Astrocyte (in vitro differentiated cells and primary cell): ENCODE results near the gene CKAP2. TPM values are rescaled to one million over a fixed set of nuclear protein-coding genes. Genes with fewer than 3 reads are reported as not detected.
"Not testable (repeated sequence)": the region's sequence is repeated elsewhere in the genome, so short reads cannot be mapped to it uniquely, and the experiment has no call there.

Experiments used
- DNase-seq: peaks from one replicate; pipeline ENCODE4 v3.0.0-alpha.2; 2010; ENCODE audit warnings: low read depth
- FAIRE-seq: peaks from 2 replicates; lab custom pipeline; 2011; peaks lifted over from hg19 to GRCh38; lab: Jason Lieb, UNC
- H2AFZ ChIP-seq: 2 replicates; pipeline ENCODE4 v1.6.0; 2012; ENCODE audit warnings: low read depth, low read length, inconsistent platforms
- H3K27ac ChIP-seq: 2 replicates; pipeline ENCODE4 v1.5.1; 2011; ENCODE audit warnings: low read depth, low read length, inconsistent platforms
- H3K27me3 ChIP-seq: 2 replicates; pipeline ENCODE4 v1.6.0; 2011; ENCODE audit warnings: low read length, inconsistent platforms; ENCODE audit not compliant: insufficient read depth
- H3K36me3 ChIP-seq: 2 replicates; pipeline ENCODE4 v1.5.1; 2011; ENCODE audit warnings: low read length, inconsistent platforms; ENCODE audit not compliant: insufficient read depth
- H3K4me1 ChIP-seq: 2 replicates; pipeline ENCODE4 v1.5.1; 2011; ENCODE audit warnings: low read length, inconsistent platforms; ENCODE audit not compliant: insufficient read depth
- H3K4me2 ChIP-seq: 2 replicates; pipeline ENCODE4 v1.6.0; 2012; ENCODE audit warnings: low read length, inconsistent platforms
- H3K4me3 ChIP-seq: 2 replicates; pipeline ENCODE4 v1.5.1; 2011; ENCODE audit warnings: low read depth, mild to moderate bottlenecking, low read length, inconsistent platforms; ENCODE audit not compliant: insufficient read depth
- H3K79me2 ChIP-seq: 2 replicates; pipeline ENCODE4 v1.6.0; 2012; ENCODE audit warnings: mild to moderate bottlenecking, low read length, inconsistent platforms; ENCODE audit not compliant: insufficient read depth
- H3K9ac ChIP-seq: 2 replicates; pipeline ENCODE4 v1.6.0; 2012; ENCODE audit warnings: mild to moderate bottlenecking, low read length, inconsistent platforms
- H3K9me3 ChIP-seq: 2 replicates; pipeline ENCODE4 v1.5.1; 2012; ENCODE audit warnings: low read depth, mild to moderate bottlenecking, low read length, inconsistent platforms; ENCODE audit not compliant: insufficient read depth
- H4K20me1 ChIP-seq: 2 replicates; pipeline ENCODE4 v1.6.0; 2012; ENCODE audit warnings: low read length, inconsistent platforms; ENCODE audit not compliant: insufficient read depth
- H3K27ac Mint-ChIP-seq: one replicate; pipeline ENCODE4 v1.8.0; 2021; ENCODE audit warnings: mild to moderate bottlenecking, mixed read lengths; ENCODE audit not compliant: unreplicated experiment
- H3K27me3 Mint-ChIP-seq: one replicate; pipeline ENCODE4 v1.8.0; 2021; ENCODE audit warnings: low read depth, mixed read lengths; ENCODE audit not compliant: unreplicated experiment
- H3K36me3 Mint-ChIP-seq: one replicate; pipeline ENCODE4 v1.8.0; 2021; ENCODE audit warnings: low read depth, mixed read lengths; ENCODE audit not compliant: unreplicated experiment
- H3K4me1 Mint-ChIP-seq: one replicate; pipeline ENCODE4 v1.8.0; 2021; ENCODE audit warnings: low read depth, mixed read lengths; ENCODE audit not compliant: unreplicated experiment
- H3K4me3 Mint-ChIP-seq: one replicate; pipeline ENCODE4 v1.8.0; 2021; ENCODE audit warnings: mild to moderate bottlenecking, moderate library complexity, mixed read lengths; ENCODE audit not compliant: unreplicated experiment
- H3K9me3 Mint-ChIP-seq: one replicate; pipeline ENCODE4 v1.8.0; 2021; ENCODE audit warnings: mild to moderate bottlenecking, mixed read lengths; ENCODE audit not compliant: unreplicated experiment
- total RNA-seq: library from RNA; stranded (reverse); gene quantifications from 2 replicates; pipeline ENCODE4 v1.2.1, GENCODE V29; 2021

CKAP2 gene
- total RNA-seq, 1 donor from 2014 or later, result 48.4 TPM

- not testable (repeated sequence) for H3K36me3 Mint-ChIP-seq, H3K4me1 ChIP-seq, H3K9ac ChIP-seq, H3K79me2 ChIP-seq, H3K4me3 ChIP-seq, H3K36me3 ChIP-seq, H3K9me3 ChIP-seq, H3K4me2 ChIP-seq, DNase-seq, H3K27ac ChIP-seq, H3K4me1 Mint-ChIP-seq, H2AFZ ChIP-seq, H4K20me1 ChIP-seq, H3K27me3 Mint-ChIP-seq, H3K4me3 Mint-ChIP-seq, H3K9me3 Mint-ChIP-seq, H3K27me3 ChIP-seq
- peak; percentile 99 for FAIRE-seq
- H3K27ac Mint-ChIP-seq, result peak overlapping the region; percentile 85
These were observed 25.6 kb downstream of the CKAP2 start for GRCh38 chr13:52480677-52481428.

- not testable (repeated sequence) for H2AFZ ChIP-seq, DNase-seq, H3K4me1 Mint-ChIP-seq, H3K36me3 ChIP-seq, H3K27me3 Mint-ChIP-seq, H3K9ac ChIP-seq, H3K4me3 Mint-ChIP-seq, H3K4me3 ChIP-seq, H3K4me2 ChIP-seq, H3K27ac ChIP-seq, H4K20me1 ChIP-seq, H3K27me3 ChIP-seq, H3K9me3 Mint-ChIP-seq, H3K9me3 ChIP-seq, H3K79me2 ChIP-seq, FAIRE-seq, H3K4me1 ChIP-seq, H3K36me3 Mint-ChIP-seq, H3K27ac Mint-ChIP-seq
These were observed 31.8 kb downstream of the CKAP2 start for GRCh38 chr13:52487078-52487477.

GRCh38 chr13:52488763-52489162 is 33.5 kb downstream of the CKAP2 start:
- H3K27me3 Mint-ChIP-seq, H3K79me2 ChIP-seq, H3K9ac ChIP-seq, DNase-seq, H3K27ac ChIP-seq, H3K4me3 Mint-ChIP-seq, FAIRE-seq, H3K4me1 ChIP-seq, H3K4me3 ChIP-seq, H4K20me1 ChIP-seq, H3K36me3 Mint-ChIP-seq, H3K4me2 ChIP-seq, H3K4me1 Mint-ChIP-seq, H3K9me3 Mint-ChIP-seq, H3K9me3 ChIP-seq, H3K27ac Mint-ChIP-seq, H3K27me3 ChIP-seq, H3K36me3 ChIP-seq, H2AFZ ChIP-seq: not testable (repeated sequence)

GRCh38 chr13:52491015-52491414 is 35.7 kb downstream of the CKAP2 start:
- not testable (repeated sequence) for H3K27ac Mint-ChIP-seq, H3K4me1 Mint-ChIP-seq, H3K4me3 ChIP-seq, DNase-seq, H4K20me1 ChIP-seq, H3K79me2 ChIP-seq, H3K27ac ChIP-seq, H3K9ac ChIP-seq, H3K36me3 Mint-ChIP-seq, H2AFZ ChIP-seq, H3K9me3 ChIP-seq, H3K4me3 Mint-ChIP-seq, H3K4me1 ChIP-seq, H3K27me3 ChIP-seq, H3K9me3 Mint-ChIP-seq, H3K27me3 Mint-ChIP-seq, H3K36me3 ChIP-seq, H3K4me2 ChIP-seq
- FAIRE-seq, result peak; percentile 20

- not testable (repeated sequence) for H3K9me3 Mint-ChIP-seq, H3K36me3 ChIP-seq, H3K4me2 ChIP-seq, H2AFZ ChIP-seq, H3K9me3 ChIP-seq, H3K27ac Mint-ChIP-seq, H3K27me3 ChIP-seq, H3K9ac ChIP-seq, H3K4me3 ChIP-seq, H3K4me1 ChIP-seq, H3K36me3 Mint-ChIP-seq, H3K4me3 Mint-ChIP-seq, H4K20me1 ChIP-seq, FAIRE-seq, H3K27ac ChIP-seq, H3K79me2 ChIP-seq, H3K27me3 Mint-ChIP-seq, H3K4me1 Mint-ChIP-seq, DNase-seq
These were observed 39.0 kb downstream of the CKAP2 start for GRCh38 chr13:52494241-52494640.

GRCh38 chr13:52497979-52498378 is 42.7 kb downstream of the CKAP2 start:
- H3K9me3 Mint-ChIP-seq, H3K9me3 ChIP-seq, H3K79me2 ChIP-seq, H2AFZ ChIP-seq, DNase-seq, H3K4me3 Mint-ChIP-seq, FAIRE-seq, H3K9ac ChIP-seq, H3K27me3 Mint-ChIP-seq, H4K20me1 ChIP-seq, H3K4me1 ChIP-seq, H3K4me2 ChIP-seq, H3K36me3 ChIP-seq, H3K4me3 ChIP-seq, H3K27me3 ChIP-seq, H3K27ac Mint-ChIP-seq, H3K27ac ChIP-seq, H3K4me1 Mint-ChIP-seq, H3K36me3 Mint-ChIP-seq: not testable (repeated sequence)
